AG04450 (cell line): ENCODE measurements around the gene GALT. TPM values are rescaled to one million over a fixed set of nuclear protein-coding genes. Genes with fewer than 3 reads are reported as not detected.
A peak's percentile ranks its signal among the peaks of the same experiment; 100 is the strongest.

Experiments
- CTCF ChIA-PET: fragments of 300-600, 350-600 bp; formaldehyde crosslinking; extraction: SDS; loops from one replicate; lab custom pipeline; 2022; ENCODE audit warnings: antibody characterized with exemption, inconsistent platforms; lab: Charles Lee
- POLR2A ChIA-PET: fragments of 350-600 bp; formaldehyde crosslinking; extraction: SDS; loops from one replicate; lab custom pipeline; 2021; ENCODE audit warnings: antibody characterized with exemption, inconsistent platforms; lab: Yijun Ruan, JAX
- DNase-seq: peaks from one replicate; pipeline ENCODE4 v3.0.0-alpha.2; 2011; ENCODE audit warnings: low read depth, low spot score
- H3K27ac ChIP-seq: one replicate; pipeline ENCODE4 v1.5.1; 2012; ENCODE audit warnings: low read depth, low read length, control low read depth
- H3K27me3 ChIP-seq: one replicate; pipeline ENCODE4 v1.6.0; 2012; ENCODE audit warnings: low read length; ENCODE audit not compliant: control insufficient read depth, insufficient read depth
- H3K4me3 ChIP-seq: 2 replicates; pipeline ENCODE4 v1.5.1; 2011; ENCODE audit warnings: mild to moderate bottlenecking, low read depth, low read length, control low read depth
- H3K9me3 ChIP-seq: 2 replicates; pipeline ENCODE4 v1.5.1; 2012; ENCODE audit warnings: low read length; ENCODE audit not compliant: control insufficient read depth, insufficient read depth
- polyA minus RNA-seq: library from RNA; depleted of rRNA, polyadenylated mRNA; stranded (reverse); fragments of >200 nt; gene quantifications from 2 replicates; pipeline ENCODE4 v1.2.3, GENCODE V29; 2011; rRNA and poly(A)+ RNA removed
- polyA plus RNA-seq: library from polyadenylated mRNA; depleted of rRNA; stranded (reverse); fragments of >200 nt; gene quantifications from 2 replicates; pipeline ENCODE4 v1.2.3, GENCODE V29; 2011; rRNA removed
- TF ChIP-seq, protein P1 (sequence below): IDR thresholded peaks from 2 replicates; pipeline ENCODE4 v1.5.1; 2011; ENCODE audit warnings: low read depth, low read length, control low read depth, inconsistent platforms

The GALT gene
- polyA plus RNA-seq (24.8 and 28.4 TPM in 2 replicates), polyA minus RNA-seq (16.5 and 21.4 TPM in 2 replicates)

DNA sequence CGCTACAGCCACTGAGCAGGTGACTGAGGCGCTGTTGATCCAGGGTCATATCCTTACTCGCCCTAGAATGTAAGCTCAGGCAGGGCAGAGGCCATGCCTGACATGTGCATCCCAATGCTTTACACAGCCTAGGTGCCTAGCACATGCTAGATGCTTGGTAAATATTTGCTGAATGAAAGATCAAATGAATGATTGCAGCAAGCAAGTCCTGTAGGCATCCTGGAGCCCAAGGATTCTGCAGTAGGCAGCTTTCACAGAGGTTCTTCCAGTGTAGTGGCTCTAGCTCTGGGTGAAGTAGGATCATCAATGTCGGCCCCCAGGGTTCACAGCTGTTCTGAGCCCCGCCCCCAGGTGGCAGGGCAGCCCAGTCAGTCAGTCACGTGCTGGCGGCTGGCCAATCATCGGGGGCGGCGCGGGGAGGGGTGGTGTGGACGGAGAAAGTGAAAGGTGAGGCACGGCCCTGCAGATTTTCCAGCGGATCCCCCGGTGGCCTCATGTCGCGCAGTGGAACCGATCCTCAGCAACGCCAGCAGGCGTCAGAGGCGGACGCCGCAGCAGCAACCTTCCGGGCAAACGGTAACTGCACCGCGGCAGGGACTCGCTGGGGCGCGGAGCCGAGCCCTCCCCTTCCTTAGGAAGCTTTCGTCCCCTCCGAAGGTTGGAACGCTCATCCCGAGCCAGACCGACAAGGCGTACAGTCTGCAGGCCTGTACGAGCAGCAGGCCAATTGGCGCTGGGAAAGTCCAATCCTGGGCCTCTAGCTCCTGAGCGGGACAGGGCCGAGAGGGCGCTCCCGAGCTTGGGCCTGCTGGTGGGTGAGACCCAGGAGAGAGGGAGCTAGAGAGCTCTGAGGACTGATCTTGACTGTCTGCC, at the start of gene GALT:
GALT (plus strand) TSS at position 465 of the 873 bp plus-strand sequence; CDS start at position 495, 30 bp downstream.
- TF ChIP-seq, protein P1, sequence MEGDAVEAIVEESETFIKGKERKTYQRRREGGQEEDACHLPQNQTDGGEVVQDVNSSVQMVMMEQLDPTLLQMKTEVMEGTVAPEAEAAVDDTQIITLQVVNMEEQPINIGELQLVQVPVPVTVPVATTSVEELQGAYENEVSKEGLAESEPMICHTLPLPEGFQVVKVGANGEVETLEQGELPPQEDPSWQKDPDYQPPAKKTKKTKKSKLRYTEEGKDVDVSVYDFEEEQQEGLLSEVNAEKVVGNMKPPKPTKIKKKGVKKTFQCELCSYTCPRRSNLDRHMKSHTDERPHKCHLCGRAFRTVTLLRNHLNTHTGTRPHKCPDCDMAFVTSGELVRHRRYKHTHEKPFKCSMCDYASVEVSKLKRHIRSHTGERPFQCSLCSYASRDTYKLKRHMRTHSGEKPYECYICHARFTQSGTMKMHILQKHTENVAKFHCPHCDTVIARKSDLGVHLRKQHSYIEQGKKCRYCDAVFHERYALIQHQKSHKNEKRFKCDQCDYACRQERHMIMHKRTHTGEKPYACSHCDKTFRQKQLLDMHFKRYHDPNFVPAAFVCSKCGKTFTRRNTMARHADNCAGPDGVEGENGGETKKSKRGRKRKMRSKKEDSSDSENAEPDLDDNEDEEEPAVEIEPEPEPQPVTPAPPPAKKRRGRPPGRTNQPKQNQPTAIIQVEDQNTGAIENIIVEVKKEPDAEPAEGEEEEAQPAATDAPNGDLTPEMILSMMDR: peak; percentile 68
- POLR2A ChIA-PET: interaction anchor here (0.5 to 3.0 kb wide), 6 partner anchors 9 to 423 kb away, joined by 3 to 17 read pairs (median 6); partner anchors contain the start of genes DCTN3 and SIGMAR1
- DNase-seq: peak; percentile 45
- no peaks in the 10 kb centered on the region; the same call in 1 of the 2 replicates for H3K9me3 ChIP-seq
- CTCF ChIA-PET: interaction anchor here (0.6 to 5.4 kb wide), 14 partner anchors 8 to 219 kb away, joined by 3 to 63 read pairs (median 4); partner anchors contain the start of genes DCTN3 and SIGMAR1
- H3K27me3 ChIP-seq: no peaks in the 10 kb centered on the region
- H3K27ac ChIP-seq: peak within 1 kb of the TSS; percentile 75
- H3K4me3 ChIP-seq: peak within 1 kb of the TSS; percentile 93

GRCh38 chr9:34599546-34599945, 46.9 kb upstream of the GALT start:
- POLR2A ChIA-PET: no interaction called here
- CTCF ChIA-PET: interaction anchor here (1.1 to 3.1 kb wide), 2 partner anchors 12 to 52 kb away, joined by 3 to 9 read pairs; partner anchors contain the start of gene RPP25L
- no peak for DNase-seq
- TF ChIP-seq, protein P1: no peak
- Histone ChIP-seq H3K27me3 (peaks cover 42% of the 10 kb centered on the region), H3K4me3 (no peak overlapping the region), H3K9me3 (no peaks in the 10 kb centered on the region), H3K27ac (no peak overlapping the region)

GRCh38 chr9:34600908-34601307, 45.6 kb upstream of the GALT start:
- no peak overlapping the region for H3K27ac ChIP-seq
- ChIA-PET CTCF (interaction anchor here (1.0 to 3.1 kb wide), 3 partner anchors 9 to 197 kb away, joined by 3 to 12 read pairs (median 9); no protein-coding TSS in a partner anchor), POLR2A (no interaction called here)
- no peaks in the 10 kb centered on the region for H3K9me3 ChIP-seq
- H3K27me3 ChIP-seq: peaks cover 45% of the 10 kb centered on the region
- no peak for DNase-seq
- TF ChIP-seq, protein P1: no peak
- H3K4me3 ChIP-seq: no peak overlapping the region

DNA sequence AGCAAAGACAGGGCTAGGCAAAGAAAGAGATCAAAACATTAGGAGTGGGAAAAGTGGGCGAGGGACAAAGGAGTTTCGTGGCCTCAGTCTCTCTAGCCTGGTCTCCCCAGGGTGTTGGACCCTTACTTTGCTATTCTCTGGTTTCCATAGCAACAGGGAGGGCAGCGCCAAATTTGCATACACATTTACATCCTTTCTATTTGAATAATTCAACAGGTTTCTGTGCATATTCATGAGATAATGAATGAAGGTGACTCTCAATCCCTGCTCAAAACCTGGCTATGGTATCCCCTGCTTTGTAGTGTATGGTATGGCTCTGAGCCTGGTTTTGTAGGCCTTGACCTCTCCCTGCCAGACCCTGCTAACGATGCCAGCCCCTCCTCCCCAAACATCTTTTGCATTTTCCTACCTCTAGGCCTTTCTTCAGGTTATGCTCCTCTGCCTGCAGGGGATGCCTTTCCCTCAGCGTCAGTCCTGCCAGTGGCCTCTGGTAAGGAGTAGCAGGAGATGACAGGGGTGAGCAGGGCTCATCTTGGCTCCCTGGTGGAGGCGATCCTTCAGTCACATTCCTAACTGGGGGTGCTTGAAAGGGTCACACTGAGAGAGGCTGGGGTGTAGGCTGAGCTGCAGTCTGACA, 44.4 kb upstream of the GALT start:
- H3K27me3 ChIP-seq: peaks cover 39% of the 10 kb centered on the region
- CTCF ChIA-PET: interaction anchor here (0.7 to 4.2 kb wide), 15 partner anchors 10 to 269 kb away, joined by 3 to 48 read pairs (median 11); partner anchors contain the start of genes DCTN3 and RPP25L
- H3K27ac ChIP-seq: no peak overlapping the region
- no peak overlapping the region for H3K4me3 ChIP-seq
- no peaks in the 10 kb centered on the region for H3K9me3 ChIP-seq
- TF ChIP-seq, protein P1: no peak
- POLR2A ChIA-PET: no interaction called here
- DNase-seq: no peak
